Skeletal muscle satellite cell (primary cell): Measurements from ENCODE around the gene GLT8D1. TPM values are rescaled to one million over a fixed set of nuclear protein-coding genes. Genes with fewer than 3 reads are reported as not detected.

Experiments
- H3K27me3 ChIP-seq: 2 replicates; pipeline ENCODE4 v1.7.0; 2013; ENCODE audit warnings: low read length; ENCODE audit not compliant: control insufficient read depth, insufficient read depth
- H3K36me3 ChIP-seq: 2 replicates; pipeline ENCODE4 v1.7.0; 2013; ENCODE audit warnings: mild to moderate bottlenecking, control low read depth, low read length; ENCODE audit not compliant: insufficient read depth
- H3K4me1 ChIP-seq: 2 replicates; pipeline ENCODE4 v1.7.0; 2013; ENCODE audit warnings: low read length; ENCODE audit not compliant: control insufficient read depth, insufficient read depth
- H3K4me2 ChIP-seq: 2 replicates; pipeline ENCODE4 v1.7.0; 2013; ENCODE audit warnings: mild to moderate bottlenecking, low read length
- H3K4me3 ChIP-seq: 2 replicates; pipeline ENCODE4 v1.7.0; 2013; ENCODE audit warnings: low read length
- H3K9ac ChIP-seq: 2 replicates; pipeline ENCODE4 v1.7.0; 2013; ENCODE audit warnings: mild to moderate bottlenecking, low read depth, low read length, moderate library complexity
- H3K9me3 ChIP-seq: replicated peaks from 2 replicates; pipeline ENCODE4 v1.7.0; 2013; ENCODE audit warnings: mild to moderate bottlenecking, control low read depth, low read length
- small RNA-seq: library from RNA; depleted of rRNA; stranded (forward); fragments of <200 nt; gene quantifications from one replicate; pipeline ENCODE3, GENCODE V24; 2012

GLT8D1 gene

GRCh38 chr3:52671676-52672075 lies 33.9 kb downstream of the GLT8D1 start:
- no peaks in the 10 kb centered on the region for H3K27me3 ChIP-seq
- peaks cover 30% of the 10 kb centered on the region for H3K4me1 ChIP-seq
- no peaks in the 10 kb centered on the region for H3K9me3 ChIP-seq
- H3K9ac ChIP-seq: peak overlapping the region; percentile 77
- peak overlapping the region; percentile 39 for H3K4me3 ChIP-seq
- peak overlapping the region; percentile 75 for H3K4me2 ChIP-seq
- peaks cover 26% of the 10 kb centered on the region for H3K36me3 ChIP-seq

- Histone ChIP-seq H3K4me1 (peaks cover 30% of the 10 kb centered on the region), H3K36me3 (peaks cover 26% of the 10 kb centered on the region), H3K27me3 (no peaks in the 10 kb centered on the region), H3K9me3 (no peaks in the 10 kb centered on the region), H3K4me2 (peak overlapping the region; percentile 75), H3K4me3 (peak overlapping the region; percentile 42), H3K9ac (peak overlapping the region; percentile 77)
Observed at GRCh38 chr3:52670621-52671521, 34.7 kb downstream of the GLT8D1 start.

- Histone ChIP-seq H3K4me1 (no peaks in the 10 kb centered on the region), H3K27me3 (no peaks in the 10 kb centered on the region), H3K9ac (no peak overlapping the region), H3K4me2 (no peak overlapping the region), H3K36me3 (peaks cover 43% of the 10 kb centered on the region), H3K9me3 (no peaks in the 10 kb centered on the region), H3K4me3 (no peak overlapping the region)
Observed at GRCh38 chr3:52663098-52663497, 42.5 kb downstream of the GLT8D1 start.

GRCh38 chr3:52660046-52660445 lies 45.5 kb downstream of the GLT8D1 start:
- H3K4me3 ChIP-seq: no peak overlapping the region
- no peaks in the 10 kb centered on the region for H3K4me1 ChIP-seq
- no peak overlapping the region for H3K4me2 ChIP-seq
- H3K36me3 ChIP-seq: peaks cover 58% of the 10 kb centered on the region
- no peaks in the 10 kb centered on the region for H3K9me3 ChIP-seq
- no peaks in the 10 kb centered on the region for H3K27me3 ChIP-seq
- no peak overlapping the region for H3K9ac ChIP-seq

- Histone ChIP-seq H3K4me1 (no peaks in the 10 kb centered on the region), H3K4me2 (no peak overlapping the region), H3K27me3 (no peaks in the 10 kb centered on the region), H3K36me3 (peaks cover 66% of the 10 kb centered on the region), H3K4me3 (no peak overlapping the region), H3K9me3 (no peaks in the 10 kb centered on the region), H3K9ac (no peak overlapping the region)
Observed at GRCh38 chr3:52655895-52656294, 49.7 kb downstream of the GLT8D1 start.

DNA sequence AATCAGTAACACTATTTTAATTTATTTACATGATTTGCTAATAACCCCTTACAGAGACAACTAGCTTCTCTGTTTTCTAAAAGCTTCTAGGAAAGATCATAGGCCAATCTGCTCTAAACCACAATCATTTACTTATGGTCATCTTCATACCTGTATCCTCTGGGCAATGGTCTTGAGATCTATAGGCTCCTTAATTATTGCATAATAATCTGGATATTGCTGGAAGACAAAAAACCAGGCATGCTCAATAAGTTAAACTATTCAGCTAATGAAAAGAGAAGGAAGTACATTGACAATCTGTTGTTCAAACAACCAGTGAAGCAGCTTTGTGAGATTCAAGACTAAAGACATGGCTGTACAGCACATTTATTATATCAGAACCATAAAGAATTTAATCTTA lies 54.0 kb downstream of the GLT8D1 start:
- no peak overlapping the region for H3K4me3 ChIP-seq
- H3K27me3 ChIP-seq: no peaks in the 10 kb centered on the region
- H3K9me3 ChIP-seq: no peaks in the 10 kb centered on the region
- no peak overlapping the region for H3K9ac ChIP-seq
- no peak overlapping the region for H3K4me2 ChIP-seq
- H3K4me1 ChIP-seq: peaks cover 7% of the 10 kb centered on the region
- H3K36me3 ChIP-seq: peaks cover 72% of the 10 kb centered on the region

DNA sequence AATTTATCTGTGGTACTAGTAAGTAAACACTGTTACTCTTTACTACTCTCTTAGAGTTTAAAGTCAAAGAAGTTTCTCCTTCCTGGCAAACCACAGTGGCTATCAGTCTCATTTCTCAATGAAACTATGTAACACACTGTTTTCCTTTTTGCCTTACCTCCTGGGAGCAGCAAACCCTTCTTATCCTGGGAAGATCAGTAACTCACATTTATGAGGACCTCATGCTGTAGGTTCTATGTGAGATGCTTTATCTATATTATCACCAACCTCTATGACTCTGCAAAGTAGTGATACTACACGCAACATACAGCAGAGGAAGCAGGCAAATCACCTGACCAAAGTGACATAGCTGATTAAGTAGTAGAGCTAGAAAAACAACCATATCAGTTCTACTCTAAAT lies 55.2 kb downstream of the GLT8D1 start:
- no peak overlapping the region for H3K9ac ChIP-seq
- H3K4me3 ChIP-seq: no peak overlapping the region
- no peaks in the 10 kb centered on the region for H3K9me3 ChIP-seq
- H3K4me2 ChIP-seq: no peak overlapping the region
- H3K4me1 ChIP-seq: peaks cover 7% of the 10 kb centered on the region
- no peaks in the 10 kb centered on the region for H3K27me3 ChIP-seq
- H3K36me3 ChIP-seq: peaks cover 72% of the 10 kb centered on the region

GRCh38 chr3:52649461-52650210 lies 56.0 kb downstream of the GLT8D1 start:
- Histone ChIP-seq H3K4me2 (no peak overlapping the region), H3K4me1 (peaks cover 7% of the 10 kb centered on the region), H3K9ac (peak overlapping the region; percentile 34), H3K27me3 (no peaks in the 10 kb centered on the region), H3K9me3 (no peaks in the 10 kb centered on the region), H3K4me3 (no peak overlapping the region), H3K36me3 (peaks cover 72% of the 10 kb centered on the region)

GRCh38 chr3:52645549-52645948 lies 60.0 kb downstream of the GLT8D1 start:
- Histone ChIP-seq H3K9me3 (no peaks in the 10 kb centered on the region), H3K4me1 (peaks cover 7% of the 10 kb centered on the region), H3K27me3 (no peaks in the 10 kb centered on the region), H3K4me2 (no peak overlapping the region), H3K4me3 (no peak overlapping the region), H3K9ac (no peak overlapping the region), H3K36me3 (peaks cover 65% of the 10 kb centered on the region)

Small RNAs within 50 kb of the gene (small RNA-seq; reads per million reads assigned to genes)
- gene AC006254.2 (not detected), gene RF00569 (19,967 reads per million, percentile 100 among the genes with 10 or more reads in this experiment), gene RF01183 (not detected), gene SNORD19 (not detected), gene SNORD19B (not detected), gene SNORD69 (822 reads per million, percentile 99 among the genes with 10 or more reads in this experiment)
